Stimulated activated CD4-positive, alpha-beta T cell treated with anti-CD3 and anti-CD28 coated beads, Interleukin-12 subunit alpha, Interleukin-12 subunit beta, amount 100 ng/mL, for 48 hours (primary cell): ENCODE results near the gene SUFU.
"Not testable (repeated sequence)": the region's sequence is repeated elsewhere in the genome, so short reads cannot be mapped to it uniquely, and the experiment has no call there.

Source experiments
- DNase-seq, 3 donors: peaks; one replicate each; pipeline ENCODE4 v3.0.0-alpha.2; 2020; ENCODE audit warnings: low read depth in 2 of 3, low spot score in 1 of 3

The SUFU gene

DNA sequence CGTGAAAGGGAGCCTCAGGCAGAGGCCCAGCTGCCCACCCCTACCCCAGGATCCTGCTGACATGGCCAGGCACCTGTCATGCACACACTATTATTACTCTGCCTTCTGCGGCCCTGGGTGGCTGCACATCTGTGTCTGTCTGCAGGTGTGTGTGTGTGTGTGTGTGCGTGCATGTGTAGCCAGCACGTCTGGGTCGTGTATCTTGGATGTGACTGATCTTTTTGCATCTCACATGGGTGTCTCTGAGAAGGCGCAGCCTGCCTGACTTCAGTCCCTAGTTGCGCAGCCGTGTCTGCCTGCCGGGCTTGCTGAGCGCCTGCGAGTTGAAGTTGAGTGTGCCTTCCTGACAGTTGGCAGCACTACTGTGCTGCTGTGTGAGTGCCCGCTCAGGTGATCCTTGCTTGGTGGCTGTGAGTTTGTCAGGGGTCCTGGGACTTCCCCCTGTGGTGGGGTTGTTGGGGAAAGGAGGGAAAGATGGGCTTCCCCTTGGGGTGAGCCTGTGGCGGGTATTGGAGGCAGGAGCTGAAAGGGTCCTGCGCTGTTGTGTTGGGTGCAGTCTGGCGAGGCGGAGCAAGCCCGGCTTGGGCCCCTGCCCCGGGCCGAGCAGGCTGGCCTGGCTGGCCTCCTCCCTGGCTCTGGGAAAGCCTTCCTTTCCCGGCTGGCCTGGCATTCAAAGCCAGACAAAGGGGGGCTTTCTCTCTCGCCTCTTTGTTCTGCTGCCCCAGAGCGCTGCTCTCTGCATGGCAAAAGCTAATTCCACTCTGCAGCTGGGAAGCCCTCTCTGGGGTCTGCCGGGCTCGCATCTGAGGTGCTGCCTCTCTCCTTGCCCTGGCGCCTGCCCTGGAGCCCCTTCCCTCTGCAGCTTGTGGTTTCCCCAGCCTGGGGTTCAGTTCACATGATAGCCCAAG is 145.4 kb downstream of the SUFU start:
- no peak for DNase-seq

DNA sequence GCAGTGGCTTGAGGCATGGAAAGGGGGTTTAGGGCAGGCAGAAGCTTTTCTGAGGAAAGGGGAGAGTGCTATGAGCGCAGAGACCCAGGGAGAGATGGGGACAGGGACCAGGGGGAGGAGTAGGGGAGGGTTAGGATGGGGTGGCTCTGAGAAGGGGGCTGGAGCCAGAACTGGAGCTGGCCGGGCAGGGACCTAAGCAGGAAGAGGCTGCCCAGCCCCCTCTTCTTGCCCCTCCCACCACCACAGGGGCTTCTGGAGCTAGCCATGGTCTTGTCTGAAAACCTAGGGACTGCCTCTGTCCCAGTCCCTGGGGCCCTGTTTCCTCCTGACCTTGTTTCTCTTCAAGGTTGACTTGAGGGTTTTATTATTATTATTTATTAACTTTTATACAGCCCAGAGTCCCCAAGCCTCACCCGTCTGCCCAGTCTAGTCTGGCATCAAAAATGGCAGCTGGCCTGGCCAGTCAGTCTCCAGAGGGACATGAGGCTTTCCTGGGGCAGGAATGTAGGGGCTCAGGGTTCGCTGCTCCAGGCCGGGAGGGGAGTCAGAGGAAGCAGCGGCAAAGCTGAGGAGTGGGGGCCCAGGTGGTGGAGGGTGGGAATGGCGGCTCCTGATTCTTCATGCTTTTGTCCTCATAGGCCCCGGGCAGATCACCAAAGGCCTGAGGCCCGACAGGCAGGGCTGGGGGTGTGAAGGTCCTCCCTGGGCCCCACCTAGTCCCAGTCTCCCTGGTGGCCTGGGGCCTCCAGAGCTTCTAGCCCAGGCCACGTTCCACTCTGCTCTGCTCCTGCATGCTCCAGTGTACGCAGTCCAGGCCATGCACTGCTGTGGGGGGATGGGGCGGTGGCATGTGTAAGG is 146.3 kb downstream of the SUFU start:
- no peak for DNase-seq

DNA sequence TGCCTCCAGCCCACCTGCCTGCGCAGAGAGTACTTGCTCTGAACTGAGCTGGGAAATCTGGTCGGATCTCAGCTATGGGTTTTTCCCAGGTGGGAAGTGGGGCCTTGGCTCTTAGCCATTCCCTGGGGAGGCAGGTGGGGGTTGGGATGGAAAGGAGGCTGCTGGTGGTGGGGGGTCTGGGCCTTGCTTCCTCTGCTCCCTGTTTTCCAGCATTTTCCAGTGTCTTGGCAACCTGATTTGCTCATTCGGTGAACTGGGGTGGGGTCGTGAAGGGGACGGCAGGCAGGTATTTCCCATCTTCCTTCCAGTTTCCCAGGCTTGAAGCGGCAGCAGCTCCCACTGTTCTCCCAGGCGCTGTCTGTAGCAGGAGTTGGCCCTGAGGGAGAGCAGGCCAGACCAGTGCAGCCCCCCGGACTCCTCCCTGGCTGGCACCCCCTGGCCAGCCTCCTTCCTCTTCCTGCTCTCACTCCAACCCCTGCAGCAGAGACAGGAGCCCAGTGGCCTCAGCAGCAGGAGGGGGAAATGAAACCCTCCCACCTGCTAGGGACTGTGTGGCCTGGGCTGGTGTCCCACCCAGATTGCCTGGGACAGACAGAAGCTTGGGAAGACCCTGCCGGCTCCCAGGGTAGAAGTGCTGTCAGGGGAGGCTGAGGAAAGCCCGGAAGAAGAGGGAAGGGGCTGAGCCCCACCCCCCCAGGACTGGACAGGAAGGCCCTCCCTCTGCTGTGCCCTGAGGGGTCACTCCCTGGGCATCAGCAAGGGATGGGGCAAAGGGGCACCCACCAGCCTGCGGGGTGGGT is 147.1 kb downstream of the SUFU start:
- DNase-seq, result no peak

DNA sequence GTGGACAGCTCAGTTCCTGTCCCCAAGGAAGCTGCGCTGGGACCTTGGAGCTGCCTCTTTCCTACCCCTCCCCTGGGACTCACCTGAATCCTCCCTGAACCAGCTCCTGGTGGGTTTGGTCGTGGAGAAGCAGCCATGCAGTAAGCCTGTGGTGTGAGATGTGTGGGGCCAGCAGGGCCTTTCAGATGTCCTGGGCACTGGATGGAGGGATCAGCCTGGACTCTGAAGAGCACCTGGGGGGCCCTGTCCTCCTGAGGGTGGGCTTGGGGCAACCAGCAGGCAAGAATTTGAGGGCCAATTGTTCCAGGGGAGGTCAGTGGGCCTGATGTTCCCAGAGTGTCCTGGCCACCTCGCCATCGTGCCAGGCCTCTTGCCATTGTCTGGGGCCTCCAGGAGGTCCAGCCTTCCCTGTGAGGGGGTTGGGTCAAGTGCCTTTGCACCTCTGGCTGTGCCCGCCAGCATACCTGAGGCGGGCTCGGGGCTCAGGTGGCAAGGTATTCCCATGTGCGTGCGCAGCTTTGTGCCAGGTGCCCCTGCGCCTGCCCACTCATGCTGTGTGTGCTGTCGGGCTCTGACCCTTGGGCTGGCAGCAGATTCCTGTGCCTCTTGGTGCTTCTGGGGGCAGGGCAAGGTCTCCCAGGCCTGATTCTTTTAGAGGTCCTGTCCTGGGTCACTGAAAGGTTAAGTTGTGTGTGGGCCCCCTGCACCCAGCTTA is 147.8 kb downstream of the SUFU start:
- no peak for DNase-seq

DNA sequence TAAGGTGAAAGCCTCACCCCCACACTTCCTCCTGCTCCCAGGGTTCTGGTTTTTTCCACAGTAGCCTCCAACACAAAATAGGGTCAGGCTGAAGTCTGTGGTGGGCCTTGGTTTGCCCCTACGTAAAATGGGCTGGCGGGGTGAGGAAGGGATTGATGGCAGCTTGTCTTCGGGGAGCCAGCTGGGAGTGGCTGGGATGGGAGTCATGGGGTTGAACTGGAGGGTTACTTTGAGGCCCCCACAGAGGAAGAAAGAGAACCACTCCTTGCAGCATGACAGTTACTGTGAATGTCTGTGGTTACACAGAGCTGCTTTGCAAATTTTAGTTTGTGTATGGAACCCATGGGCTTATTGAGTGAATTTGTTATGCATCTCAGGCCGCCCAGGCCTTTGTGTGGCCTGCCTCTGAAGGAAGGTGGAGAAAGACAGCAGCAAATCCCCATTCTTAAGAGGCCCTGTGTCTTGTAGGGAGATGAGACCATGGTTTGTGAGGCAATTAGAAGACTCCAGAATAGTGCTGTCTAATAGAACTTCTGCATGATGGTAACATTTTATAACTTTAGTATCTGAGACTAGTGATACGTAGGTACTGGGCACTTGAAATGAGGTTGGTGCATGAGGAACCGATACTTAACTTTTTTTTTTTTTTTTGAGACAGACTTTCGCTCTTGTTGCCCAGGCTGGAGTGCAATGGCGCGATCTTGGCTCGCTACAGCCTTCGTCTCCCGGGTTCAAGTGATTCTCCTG is 148.6 kb downstream of the SUFU start:
- no peak for DNase-seq

DNA sequence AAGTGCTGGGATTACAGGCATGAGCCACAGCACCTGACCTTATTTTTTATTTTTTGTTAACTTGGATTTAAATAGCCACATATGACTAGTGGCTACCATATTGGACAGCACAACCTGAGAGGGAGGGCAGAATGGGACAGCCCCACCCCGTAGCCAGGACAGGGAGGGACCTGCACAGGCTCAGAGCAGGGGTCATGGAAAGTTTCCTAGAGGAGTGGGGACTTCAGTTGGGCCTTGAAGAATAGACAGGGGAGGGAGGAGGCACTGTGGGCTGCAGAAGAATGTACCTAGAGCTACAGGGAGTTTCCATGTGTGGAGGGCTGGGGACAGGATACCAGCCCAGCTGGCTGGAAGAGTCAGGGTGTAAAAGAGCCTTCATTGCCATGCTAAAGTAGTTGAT is 149.3 kb downstream of the SUFU start:
- no peak for DNase-seq

DNA sequence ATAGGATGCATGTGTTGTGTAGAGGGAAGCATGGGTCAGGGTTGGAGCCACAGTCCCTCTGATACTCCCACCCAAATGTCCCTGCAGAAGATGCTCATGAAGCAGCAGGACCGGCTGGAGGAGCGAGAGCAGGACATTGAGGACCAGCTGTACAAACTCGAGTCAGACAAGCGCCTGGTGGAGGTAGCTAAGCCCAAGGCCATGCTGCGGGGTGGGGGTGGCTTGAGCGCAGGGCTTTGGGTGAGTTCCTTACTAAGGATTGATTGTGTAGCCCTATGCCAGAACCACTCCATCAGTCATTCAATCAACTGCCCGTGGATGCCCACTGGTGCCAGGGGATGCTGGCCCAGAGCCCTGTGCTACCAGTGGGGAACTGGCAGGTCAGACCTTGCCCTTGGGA is 150.8 kb downstream of the SUFU start:
- DNase-seq, result no peak

DNA sequence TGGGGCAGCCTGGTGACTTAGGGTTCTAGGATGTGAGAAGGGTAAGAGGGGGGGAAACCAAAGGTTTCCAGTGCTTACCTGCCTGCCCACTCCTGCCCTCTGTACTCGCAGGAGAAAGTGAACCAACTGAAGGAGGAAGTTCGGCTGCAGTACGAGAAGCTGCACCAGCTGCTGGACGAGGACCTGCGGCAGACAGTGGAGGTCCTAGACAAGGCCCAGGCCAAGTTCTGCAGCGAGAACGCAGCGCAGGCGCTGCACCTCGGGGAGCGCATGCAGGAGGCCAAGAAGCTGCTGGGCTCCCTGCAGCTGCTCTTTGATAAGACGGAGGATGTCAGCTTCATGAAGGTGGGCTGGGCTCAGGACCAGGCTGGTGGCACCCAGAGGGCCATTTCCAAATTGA is 151.2 kb downstream of the SUFU start:
- DNase-seq, result no peak

DNA sequence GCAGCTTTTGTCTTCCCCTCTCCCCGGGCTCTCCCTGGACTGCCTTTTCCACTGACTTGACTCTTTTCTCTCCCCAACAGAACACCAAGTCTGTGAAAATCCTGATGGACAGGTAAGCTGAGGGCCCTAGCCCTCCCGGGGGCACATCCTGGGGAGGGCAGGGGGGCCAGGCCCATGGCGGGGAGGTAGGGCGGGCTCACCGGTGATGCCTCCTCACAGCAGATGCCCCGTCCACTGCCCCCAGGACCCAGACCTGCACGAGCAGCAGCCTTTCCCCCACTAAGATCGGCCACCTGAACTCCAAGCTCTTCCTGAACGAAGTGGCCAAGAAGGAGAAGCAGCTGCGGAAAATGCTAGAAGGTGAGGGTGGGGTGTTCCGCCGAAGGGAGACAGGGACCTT is 152.3 kb downstream of the SUFU start:
- no peak for DNase-seq

DNA sequence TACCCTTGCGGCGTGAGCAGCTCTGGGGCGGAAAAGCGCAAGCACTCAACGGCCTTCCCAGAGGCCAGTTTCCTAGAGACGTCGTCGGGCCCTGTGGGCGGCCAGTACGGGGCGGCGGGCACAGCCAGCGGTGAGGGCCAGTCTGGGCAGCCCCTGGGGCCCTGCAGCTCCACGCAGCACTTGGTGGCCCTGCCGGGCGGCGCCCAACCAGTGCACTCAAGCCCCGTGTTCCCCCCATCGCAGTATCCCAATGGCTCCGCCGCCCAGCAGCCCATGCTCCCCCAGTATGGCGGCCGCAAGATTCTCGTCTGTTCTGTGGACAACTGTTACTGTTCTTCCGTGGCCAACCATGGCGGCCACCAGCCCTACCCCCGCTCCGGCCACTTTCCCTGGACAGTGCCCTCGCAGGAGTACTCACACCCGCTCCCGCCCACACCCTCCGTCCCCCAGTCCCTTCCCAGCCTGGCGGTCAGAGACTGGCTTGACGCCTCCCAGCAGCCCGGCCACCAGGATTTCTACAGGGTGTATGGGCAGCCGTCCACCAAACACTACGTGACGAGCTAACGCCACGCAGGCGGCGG is 153.1 kb downstream of the SUFU start:
- DNase-seq, result no peak

DNA sequence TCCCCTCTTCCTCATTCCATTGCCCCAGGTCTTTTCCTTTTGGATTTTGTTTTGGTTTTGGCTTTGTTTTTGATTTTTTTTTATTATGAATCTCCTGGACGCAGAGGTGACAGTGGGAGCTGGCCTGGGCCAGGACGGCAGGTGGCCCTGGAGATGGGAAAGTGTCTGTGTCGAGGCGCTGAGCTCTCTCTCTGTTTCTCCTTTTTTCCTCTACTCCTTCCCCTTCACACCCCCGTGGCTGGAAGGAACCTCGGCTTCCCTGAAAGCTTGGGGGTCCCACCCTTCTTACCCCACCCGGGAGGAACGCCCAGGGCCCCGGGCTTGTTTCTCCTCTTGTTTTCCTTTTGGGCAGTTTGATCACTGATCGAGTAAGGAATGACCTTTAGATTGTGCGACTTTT is 153.7 kb downstream of the SUFU start:
- DNase-seq, result no peak

DNA sequence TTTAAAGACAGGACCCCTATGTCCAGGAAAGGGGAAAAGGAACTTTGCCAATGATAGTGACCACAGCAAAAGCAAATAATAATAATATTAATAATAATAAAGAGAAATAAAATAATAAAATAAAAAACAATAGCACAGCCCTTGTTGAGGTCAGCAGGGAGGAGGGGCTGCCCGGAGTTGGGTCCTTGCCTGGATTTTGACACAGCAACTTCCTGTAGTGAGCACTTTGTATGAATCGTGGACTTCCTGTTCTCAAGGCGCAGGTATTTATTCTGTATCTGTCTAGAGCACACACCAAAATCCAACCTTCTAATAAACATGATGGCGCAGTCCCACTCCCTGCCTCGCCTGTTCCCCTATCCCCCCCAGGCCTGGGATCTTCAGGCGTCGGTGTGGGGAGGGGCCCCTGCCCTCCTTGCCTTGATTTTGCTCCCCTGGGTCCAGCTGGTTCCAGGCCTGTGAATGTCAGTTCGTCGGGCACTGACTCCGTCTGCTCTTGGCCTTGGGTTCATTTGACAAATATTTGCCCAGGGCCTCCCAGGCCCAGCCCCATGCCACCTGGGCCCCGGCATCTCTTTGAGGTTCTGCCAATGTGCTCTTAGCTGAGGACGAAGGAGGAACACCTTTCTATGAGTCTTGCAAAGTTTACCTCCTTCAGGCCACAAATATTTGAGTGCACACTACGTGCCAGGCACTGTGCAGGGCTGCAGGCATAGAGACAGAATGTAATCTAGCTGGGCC is 154.4 kb downstream of the SUFU start:
- DNase-seq, result no peak

DNA sequence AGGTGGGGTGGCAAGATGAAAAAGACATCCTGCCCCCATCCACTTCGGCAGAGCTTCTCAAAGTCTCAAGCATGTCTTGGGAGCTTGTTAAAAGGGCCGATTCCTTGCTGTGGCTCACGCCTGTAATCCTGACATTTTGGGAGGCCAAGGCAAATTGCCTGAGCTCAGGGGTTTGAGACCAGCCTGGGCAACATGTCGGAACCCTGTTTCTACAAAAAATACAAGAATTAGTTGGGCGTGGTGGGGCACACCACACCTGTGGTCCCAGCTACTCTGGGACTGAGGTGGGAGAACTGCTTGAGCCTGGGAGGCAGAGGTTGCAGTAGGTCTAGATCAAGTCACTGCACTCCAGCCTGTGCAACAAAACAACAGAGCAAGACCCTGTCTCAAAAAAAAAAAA is 155.0 kb downstream of the SUFU start:
- no peak for DNase-seq

DNA sequence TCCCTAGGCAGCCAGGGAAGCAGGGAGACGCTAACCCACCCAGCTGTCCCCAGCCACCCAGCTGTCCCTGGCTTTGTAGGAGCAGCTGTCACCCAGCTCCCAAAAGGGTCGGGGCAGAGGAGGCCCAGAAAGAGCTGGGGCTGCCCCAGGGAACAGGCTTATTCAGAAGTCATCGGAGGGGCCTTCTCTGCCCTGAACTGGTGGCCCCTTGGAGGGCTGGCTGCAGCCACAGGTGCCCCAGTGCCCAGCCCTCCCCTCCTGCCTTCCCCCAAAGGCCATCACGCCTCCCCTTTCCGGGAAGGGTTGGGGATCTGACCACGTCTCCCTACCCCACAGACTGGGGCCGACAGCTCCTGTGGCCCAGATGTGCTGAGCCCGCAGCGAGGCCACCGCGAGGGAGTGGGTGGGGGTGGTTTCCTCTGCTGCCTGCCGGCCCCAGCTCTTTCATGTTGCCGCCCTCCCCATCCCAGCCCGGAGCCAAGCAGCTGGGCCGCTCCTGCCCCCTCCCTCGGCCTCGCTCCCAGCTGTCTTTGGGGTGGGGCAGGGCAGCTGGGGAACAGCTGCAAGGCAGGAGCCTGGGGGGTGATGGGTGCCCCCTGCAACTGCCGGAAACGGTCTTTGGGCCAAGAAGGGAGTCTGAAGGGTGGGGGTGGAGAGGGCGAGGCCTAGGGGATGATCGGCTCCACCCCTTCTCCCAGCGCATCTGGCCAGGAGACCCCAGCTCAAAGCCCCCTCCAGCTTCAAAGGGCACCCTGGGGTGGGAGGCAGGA is 157.3 kb downstream of the SUFU start:
- DNase-seq, result peak; percentile 53 to 74 (median 71)

DNA sequence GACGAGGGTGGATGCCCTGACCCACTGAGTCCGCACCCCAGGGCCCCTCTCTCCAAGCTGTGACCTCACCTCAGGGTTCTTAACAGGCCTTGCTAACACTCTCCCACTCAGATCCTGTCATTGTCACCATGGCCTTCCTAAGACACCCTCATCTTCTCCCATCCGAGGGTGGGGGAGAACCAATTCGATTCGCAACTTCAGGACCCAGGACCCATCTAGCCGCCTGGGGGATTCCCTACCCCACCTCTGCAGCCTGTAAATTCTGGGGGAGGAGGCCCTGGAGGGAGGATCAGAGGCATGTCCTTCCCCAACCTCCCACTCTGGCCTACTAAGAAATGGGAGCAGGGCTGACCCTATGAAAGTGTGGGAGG is 157.9 kb downstream of the SUFU start:
- no peak for DNase-seq

DNA sequence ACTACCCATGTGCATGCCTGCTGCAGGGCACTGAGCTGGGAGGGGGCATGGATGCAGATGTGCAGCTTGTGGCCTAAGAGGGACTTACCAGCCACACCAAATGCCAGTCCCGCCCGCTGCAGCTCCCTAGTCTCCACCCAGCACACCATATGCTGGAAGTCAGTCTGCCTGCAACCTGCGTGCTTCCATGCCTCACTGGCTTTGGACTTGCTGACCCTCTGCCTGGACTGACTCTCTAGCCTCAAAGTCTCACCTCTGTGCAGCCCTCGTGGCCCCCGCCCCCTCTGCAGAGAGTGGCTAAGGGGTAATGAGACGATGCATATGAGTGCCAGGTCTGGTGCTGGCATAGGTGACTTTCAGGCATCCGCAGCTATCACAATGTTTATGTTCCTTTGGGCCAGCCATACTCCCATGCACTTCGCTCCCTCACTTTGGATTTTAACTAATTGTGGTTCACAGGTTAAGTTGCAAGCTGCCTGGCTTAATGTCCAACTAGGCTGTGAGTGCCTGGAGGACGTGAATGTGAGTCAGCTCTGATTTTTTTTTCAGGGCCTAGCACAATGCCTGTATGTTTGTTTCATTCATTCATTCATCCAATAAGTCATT is 162.2 kb downstream of the SUFU start:
- DNase-seq, result no peak

DNA sequence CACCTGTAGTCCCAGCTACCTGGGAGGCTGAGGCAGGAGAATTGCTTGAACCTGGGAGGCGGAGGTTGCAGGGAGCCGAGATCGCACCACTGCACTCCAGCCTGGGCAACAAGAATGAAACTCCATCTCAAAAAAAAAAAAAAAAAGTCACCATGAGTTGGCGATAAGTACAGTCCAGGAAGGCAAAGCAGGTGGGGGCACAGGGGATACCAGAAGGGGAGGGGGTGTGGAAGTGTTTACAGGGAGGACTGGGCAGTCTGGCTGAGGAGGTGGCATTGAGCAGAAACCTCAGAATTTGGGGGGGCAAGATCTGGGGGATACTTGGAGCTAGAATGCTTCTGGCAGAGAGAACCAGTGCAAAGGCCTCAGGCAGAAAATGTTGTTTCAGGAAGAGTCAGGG is 163.6 kb downstream of the SUFU start:
- not testable (repeated sequence) for DNase-seq
